Measurements from ENCODE around the gene ADGRB3. TPM values are rescaled to one million over a fixed set of nuclear protein-coding genes. Genes with fewer than 3 reads are reported as not detected.

The ADGRB3 gene
- total RNA-seq, 6 donors from 2014 or later, result 1.1 to 7.3 (median 3.0) TPM

DNA sequence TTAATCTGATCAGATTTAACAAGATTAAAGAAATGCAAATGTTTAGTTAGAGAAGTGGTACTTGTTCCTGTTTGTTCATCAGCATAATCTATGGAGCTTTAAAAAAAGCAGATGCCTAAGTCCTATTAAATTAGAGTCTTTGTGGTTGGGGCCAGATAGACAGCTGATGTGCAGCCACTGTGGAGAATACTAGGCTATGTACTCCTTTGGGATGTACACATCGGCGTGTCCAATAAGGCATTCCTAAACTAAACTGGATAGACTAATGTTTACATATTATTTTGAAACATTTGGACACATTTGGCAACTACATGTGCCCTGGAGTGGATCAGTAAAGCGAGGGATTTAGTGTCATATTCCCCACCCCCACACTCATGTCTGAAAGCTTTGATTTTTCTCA, 702.2 kb downstream of the ADGRB3 start:
- Histone ChIP-seq H3K27ac (no peak overlapping the region), H3K4me3 (no peak overlapping the region), H3K9me3 (no peaks in the 10 kb centered on the region), H3K4me1 (no peaks in the 10 kb centered on the region), H3K27me3 (no peaks in the 10 kb centered on the region), H3K36me3 (no peaks in the 10 kb centered on the region)
- TF ChIP-seq EP300 (IDR thresholded peaks at IDR 0.05), result no peak
- TF ChIP-seq POLR2A (IDR thresholded peaks at IDR 0.05), result no peak
- TF ChIP-seq, protein P1, sequence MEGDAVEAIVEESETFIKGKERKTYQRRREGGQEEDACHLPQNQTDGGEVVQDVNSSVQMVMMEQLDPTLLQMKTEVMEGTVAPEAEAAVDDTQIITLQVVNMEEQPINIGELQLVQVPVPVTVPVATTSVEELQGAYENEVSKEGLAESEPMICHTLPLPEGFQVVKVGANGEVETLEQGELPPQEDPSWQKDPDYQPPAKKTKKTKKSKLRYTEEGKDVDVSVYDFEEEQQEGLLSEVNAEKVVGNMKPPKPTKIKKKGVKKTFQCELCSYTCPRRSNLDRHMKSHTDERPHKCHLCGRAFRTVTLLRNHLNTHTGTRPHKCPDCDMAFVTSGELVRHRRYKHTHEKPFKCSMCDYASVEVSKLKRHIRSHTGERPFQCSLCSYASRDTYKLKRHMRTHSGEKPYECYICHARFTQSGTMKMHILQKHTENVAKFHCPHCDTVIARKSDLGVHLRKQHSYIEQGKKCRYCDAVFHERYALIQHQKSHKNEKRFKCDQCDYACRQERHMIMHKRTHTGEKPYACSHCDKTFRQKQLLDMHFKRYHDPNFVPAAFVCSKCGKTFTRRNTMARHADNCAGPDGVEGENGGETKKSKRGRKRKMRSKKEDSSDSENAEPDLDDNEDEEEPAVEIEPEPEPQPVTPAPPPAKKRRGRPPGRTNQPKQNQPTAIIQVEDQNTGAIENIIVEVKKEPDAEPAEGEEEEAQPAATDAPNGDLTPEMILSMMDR (IDR thresholded peaks at IDR 0.05), result no peak
- no peak for TF ChIP-seq POLR2AphosphoS5 (IDR thresholded peaks at IDR 0.05)
- DNase-seq (no peak), ATAC-seq (ENCODE audit: low FRiP score in 2 of 2) (no peak)
- WGBS, 2 donors, result 60 to 76% methylated on average over 3 of the region's 3 CpGs

DNA sequence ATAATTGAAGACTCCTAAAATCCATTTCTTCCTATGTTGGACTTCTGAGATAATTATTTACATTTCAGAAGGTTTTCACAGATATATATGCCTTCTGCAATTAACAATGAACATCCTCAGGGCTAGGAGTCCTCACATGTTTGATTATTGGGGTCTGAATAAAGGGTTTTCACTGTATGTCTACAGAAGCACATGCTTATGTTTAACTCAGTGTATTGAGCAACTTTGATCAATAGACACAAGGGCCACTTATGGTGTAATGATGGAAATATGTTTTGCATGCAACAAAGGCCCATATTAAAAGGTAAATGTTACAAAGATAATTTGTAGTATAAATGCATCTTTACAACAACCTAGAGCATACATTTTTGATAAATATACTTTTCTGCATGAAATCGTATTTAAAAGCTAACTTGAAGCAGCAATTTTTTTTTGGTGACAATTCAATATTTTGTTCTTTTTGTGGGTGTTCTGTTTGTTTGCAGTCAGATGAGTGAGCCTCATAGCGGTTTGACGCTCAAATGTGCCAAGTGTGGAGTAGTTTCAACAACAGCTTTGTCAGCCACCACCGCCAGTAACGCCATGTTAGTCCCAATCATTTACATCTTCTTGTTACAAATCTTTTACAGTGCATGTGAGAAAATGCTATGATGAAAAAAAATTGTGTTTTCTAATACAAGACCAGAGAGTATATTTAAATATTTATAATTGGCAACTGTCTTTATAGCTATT, 703.5 kb downstream of the ADGRB3 start:
- TF ChIP-seq, protein P1 (IDR thresholded peaks at IDR 0.05), result no peak
- TF ChIP-seq POLR2AphosphoS5 (IDR thresholded peaks at IDR 0.05) (no peak), EP300 (IDR thresholded peaks at IDR 0.05) (no peak), POLR2A (IDR thresholded peaks at IDR 0.05) (no peak)
- H3K4me3 ChIP-seq, result no peak overlapping the region

DNA sequence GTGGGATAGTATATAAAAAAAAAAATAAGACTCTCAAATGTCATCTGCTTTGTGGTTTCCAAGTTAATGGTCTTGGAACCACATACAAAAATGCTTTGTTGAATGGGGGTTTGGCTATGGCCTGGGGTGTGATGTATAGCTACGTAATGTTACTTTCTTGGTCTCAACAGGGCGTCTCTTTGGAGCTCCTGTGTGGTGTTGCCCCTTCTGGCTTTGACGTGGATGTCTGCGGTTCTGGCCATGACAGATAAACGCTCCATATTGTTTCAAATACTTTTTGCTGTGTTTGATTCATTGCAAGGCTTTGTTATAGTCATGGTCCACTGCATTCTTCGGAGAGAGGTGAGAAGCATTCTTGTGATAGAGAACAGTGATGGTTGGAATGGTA, 704.1 kb downstream of the ADGRB3 start:
- H3K4me3 ChIP-seq, result no peak overlapping the region

More for the DNA sequence above, 703.5 kb downstream of the ADGRB3 start:
- no peak for DNase-seq
- Histone ChIP-seq H3K27ac (no peak overlapping the region), H3K27me3 (no peaks in the 10 kb centered on the region), H3K9me3 (no peaks in the 10 kb centered on the region), H3K4me1 (no peaks in the 10 kb centered on the region), H3K36me3 (no peaks in the 10 kb centered on the region)
- no peak for ATAC-seq (ENCODE audit: low FRiP score in 2 of 2)
- 89 to 92% methylated on average over 5 of the region's 5 CpGs for WGBS, 2 donors

DNA sequence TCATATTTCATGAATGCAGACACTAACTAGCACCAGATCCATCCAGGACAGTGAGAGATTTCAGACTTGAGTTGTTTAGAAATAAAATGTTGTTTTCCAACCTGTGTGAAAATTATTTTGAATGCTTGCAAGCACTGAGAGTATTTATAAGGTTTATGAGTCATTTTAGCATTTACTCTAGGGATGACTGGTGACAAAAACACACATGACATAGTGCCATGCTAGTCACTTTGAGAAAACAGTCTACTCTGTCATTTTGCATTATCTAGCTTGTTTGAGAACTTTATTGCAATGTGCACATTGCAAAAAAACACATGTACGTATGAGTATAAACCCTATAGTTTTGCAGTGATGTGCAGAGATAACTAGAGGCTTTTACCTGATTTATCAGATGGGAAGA, 705.1 kb downstream of the ADGRB3 start:
- Histone ChIP-seq H3K4me1 (no peaks in the 10 kb centered on the region), H3K9me3 (no peaks in the 10 kb centered on the region), H3K27ac (no peak overlapping the region), H3K27me3 (no peaks in the 10 kb centered on the region), H3K4me3 (no peak overlapping the region), H3K36me3 (no peaks in the 10 kb centered on the region)
- TF ChIP-seq, protein P1 (IDR thresholded peaks at IDR 0.05), result no peak
- no peak for TF ChIP-seq POLR2AphosphoS5 (IDR thresholded peaks at IDR 0.05)
- TF ChIP-seq POLR2A (IDR thresholded peaks at IDR 0.05), result no peak
- TF ChIP-seq EP300 (IDR thresholded peaks at IDR 0.05), result no peak
- DNase-seq (no peak), ATAC-seq (ENCODE audit: low FRiP score in 2 of 2) (no peak)
- 64 to 86% methylated on average over 1 of the region's 1 CpG for WGBS, 2 donors

More for the DNA sequence above, 704.1 kb downstream of the ADGRB3 start:
- Histone ChIP-seq H3K27ac (no peak overlapping the region), H3K27me3 (no peaks in the 10 kb centered on the region), H3K36me3 (no peaks in the 10 kb centered on the region), H3K4me1 (no peaks in the 10 kb centered on the region), H3K9me3 (no peaks in the 10 kb centered on the region)
- TF ChIP-seq POLR2AphosphoS5 (IDR thresholded peaks at IDR 0.05) (no peak), POLR2A (IDR thresholded peaks at IDR 0.05) (no peak), EP300 (IDR thresholded peaks at IDR 0.05) (no peak)
- TF ChIP-seq, protein P1 (IDR thresholded peaks at IDR 0.05), result no peak
- ATAC-seq (ENCODE audit: low FRiP score in 2 of 2), result no peak
- 83 to 85% methylated on average over 6 of the region's 6 CpGs for WGBS, 2 donors
- no peak for DNase-seq

DNA sequence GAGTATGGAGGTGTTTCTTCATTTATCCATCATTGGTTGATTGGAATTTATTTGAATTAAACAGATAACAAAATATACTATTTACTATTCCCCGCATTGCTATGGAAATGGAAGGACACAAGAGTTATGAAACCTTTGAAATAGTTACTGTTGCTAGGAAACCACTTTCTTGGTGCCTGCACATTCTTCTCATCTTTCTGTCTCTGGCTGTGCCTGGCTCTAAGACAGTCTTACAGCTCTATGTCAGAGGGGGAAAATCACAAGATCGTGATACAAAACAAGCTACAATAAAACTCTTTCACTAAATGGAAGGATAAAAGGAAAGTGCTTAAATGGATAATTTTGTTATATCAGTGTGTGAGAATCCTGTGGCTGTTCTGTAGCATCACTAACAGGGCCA, 708.8 kb downstream of the ADGRB3 start:
- Histone ChIP-seq H3K27me3 (no peaks in the 10 kb centered on the region), H3K36me3 (no peaks in the 10 kb centered on the region), H3K9me3 (no peaks in the 10 kb centered on the region), H3K4me1 (no peaks in the 10 kb centered on the region), H3K27ac (no peak overlapping the region), H3K4me3 (no peak overlapping the region)
- WGBS, 2 donors, result 54 to 62% methylated on average over 2 of the region's 2 CpGs
- no peak for ATAC-seq (ENCODE audit: low FRiP score in 2 of 2)
- DNase-seq, result no peak
- TF ChIP-seq EP300 (IDR thresholded peaks at IDR 0.05) (no peak), POLR2A (IDR thresholded peaks at IDR 0.05) (no peak), POLR2AphosphoS5 (IDR thresholded peaks at IDR 0.05) (no peak)
- TF ChIP-seq, protein P1 (IDR thresholded peaks at IDR 0.05), result no peak

Measured in upper lobe of left lung (tissue), 6 donors.